Measurements from ENCODE around the gene CCM2L.

CCM2L gene

DNA sequence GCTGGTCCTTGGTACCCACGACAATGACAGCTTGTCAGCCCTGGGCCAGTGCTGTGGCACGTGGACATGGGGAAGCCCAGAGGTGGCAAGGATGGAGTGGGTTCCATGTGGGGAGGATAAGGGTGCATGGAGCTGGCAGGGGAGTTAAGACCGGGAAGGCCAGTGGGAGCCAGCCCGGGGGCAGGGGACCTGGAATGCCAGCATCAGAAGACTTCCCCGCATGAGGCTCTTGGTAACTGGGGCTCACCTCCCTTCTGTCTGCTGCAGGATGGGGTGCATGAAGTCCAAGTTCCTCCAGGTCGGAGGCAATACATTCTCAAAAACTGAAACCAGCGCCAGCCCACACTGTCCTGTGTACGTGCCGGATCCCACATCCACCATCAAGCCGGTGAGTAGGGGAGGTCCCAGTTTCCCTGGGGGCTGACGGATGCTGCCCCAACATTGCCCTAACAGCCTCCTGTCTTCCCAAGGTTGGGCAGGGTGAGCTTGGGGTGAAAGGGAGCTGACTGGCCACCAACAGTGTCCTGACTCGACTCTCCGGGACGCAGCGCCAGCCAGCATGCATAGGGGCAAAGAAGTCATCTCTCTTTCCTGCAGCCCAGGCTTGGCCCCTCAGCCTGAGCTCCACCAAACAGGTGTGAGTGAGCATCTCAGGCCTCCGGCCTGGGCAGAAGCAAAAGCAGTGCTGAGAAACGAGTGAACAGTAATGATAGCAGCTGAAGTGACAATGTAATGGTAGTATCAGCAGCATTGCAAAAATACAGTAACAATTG is 61.3 kb downstream of the CCM2L start:
- no peak overlapping the region for H3K27ac ChIP-seq (ENCODE audit: poor library complexity, severe bottlenecking)
- DNase-seq (ENCODE audit: low spot score) (no peak), ATAC-seq (ENCODE audit: low read depth) (no peak)
- peaks cover 5% of the 10 kb centered on the region for H3K27me3 ChIP-seq (ENCODE audit: insufficient read depth, poor library complexity, severe bottlenecking)
- H3K9me3 ChIP-seq (ENCODE audit: severe bottlenecking): no peaks in the 10 kb centered on the region
- TF ChIP-seq, protein P1, sequence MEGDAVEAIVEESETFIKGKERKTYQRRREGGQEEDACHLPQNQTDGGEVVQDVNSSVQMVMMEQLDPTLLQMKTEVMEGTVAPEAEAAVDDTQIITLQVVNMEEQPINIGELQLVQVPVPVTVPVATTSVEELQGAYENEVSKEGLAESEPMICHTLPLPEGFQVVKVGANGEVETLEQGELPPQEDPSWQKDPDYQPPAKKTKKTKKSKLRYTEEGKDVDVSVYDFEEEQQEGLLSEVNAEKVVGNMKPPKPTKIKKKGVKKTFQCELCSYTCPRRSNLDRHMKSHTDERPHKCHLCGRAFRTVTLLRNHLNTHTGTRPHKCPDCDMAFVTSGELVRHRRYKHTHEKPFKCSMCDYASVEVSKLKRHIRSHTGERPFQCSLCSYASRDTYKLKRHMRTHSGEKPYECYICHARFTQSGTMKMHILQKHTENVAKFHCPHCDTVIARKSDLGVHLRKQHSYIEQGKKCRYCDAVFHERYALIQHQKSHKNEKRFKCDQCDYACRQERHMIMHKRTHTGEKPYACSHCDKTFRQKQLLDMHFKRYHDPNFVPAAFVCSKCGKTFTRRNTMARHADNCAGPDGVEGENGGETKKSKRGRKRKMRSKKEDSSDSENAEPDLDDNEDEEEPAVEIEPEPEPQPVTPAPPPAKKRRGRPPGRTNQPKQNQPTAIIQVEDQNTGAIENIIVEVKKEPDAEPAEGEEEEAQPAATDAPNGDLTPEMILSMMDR (IDR thresholded peaks at IDR 0.05; ENCODE audit: poor library complexity, severe bottlenecking): no peak
- H3K4me1 ChIP-seq (ENCODE audit: insufficient read depth, poor library complexity, severe bottlenecking): no peaks in the 10 kb centered on the region
- no peaks in the 10 kb centered on the region for H3K36me3 ChIP-seq (ENCODE audit: low read depth)
- no peak overlapping the region for H3K4me3 ChIP-seq (ENCODE audit: severe bottlenecking)

DNA sequence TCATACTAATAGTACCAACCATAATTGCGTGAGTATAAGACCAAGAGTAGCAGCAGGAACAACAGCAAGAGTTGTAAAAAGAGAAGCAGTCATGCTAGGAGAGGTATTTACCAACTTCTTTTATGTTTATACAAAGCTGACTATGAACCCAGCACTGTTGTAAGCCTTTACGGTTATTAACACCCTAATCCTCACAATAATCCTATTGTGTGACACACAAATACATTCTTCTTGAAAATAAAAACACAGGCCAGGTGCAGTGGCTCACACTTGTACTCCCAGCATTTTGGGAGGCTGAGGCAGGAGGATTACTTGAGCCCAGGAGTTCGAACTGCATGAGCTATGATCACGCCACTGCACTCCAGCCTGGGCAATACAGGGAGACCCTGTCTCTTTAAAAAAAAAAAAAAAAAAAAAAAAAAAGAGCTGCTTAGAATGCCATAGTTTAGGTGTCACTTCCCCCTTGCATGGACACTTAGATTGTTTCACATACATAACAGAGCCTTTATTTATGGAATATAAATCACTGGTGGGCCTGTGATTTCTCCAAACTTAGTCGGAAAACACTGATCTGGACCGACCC is 62.0 kb downstream of the CCM2L start:
- H3K9me3 ChIP-seq (ENCODE audit: severe bottlenecking): no peaks in the 10 kb centered on the region
- TF ChIP-seq, protein P1 (IDR thresholded peaks at IDR 0.05; ENCODE audit: poor library complexity, severe bottlenecking): no peak
- H3K27ac ChIP-seq (ENCODE audit: poor library complexity, severe bottlenecking): no peak overlapping the region
- no peaks in the 10 kb centered on the region for H3K36me3 ChIP-seq (ENCODE audit: low read depth)
- peaks cover 5% of the 10 kb centered on the region for H3K27me3 ChIP-seq (ENCODE audit: insufficient read depth, poor library complexity, severe bottlenecking)
- no peak for DNase-seq (ENCODE audit: low spot score)
- H3K4me1 ChIP-seq (ENCODE audit: insufficient read depth, poor library complexity, severe bottlenecking): no peaks in the 10 kb centered on the region
- no peak for ATAC-seq (ENCODE audit: low read depth)
- no peak overlapping the region for H3K4me3 ChIP-seq (ENCODE audit: severe bottlenecking)

DNA sequence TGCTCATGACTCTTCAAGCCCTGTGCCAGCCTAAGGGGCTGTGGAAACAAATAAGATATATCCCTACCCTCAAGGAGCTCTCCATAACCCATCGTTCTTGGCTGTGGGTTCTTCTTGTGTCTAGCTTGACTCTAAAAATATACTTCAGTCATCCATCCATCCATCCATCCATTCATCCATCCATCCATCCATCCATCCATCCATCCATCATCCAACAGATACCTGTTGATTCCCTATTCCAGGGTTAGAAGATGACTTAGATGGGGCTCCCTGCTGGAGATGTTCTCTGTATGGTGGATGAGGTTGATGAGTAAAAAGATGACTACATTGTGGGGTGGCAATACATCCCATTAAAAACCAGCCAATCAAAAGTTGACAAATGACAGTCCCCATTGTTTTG is 65.3 kb downstream of the CCM2L start:
- Histone ChIP-seq H3K4me1 (ENCODE audit: insufficient read depth, poor library complexity, severe bottlenecking) (no peaks in the 10 kb centered on the region), H3K4me3 (ENCODE audit: severe bottlenecking) (no peak overlapping the region), H3K27me3 (ENCODE audit: insufficient read depth, poor library complexity, severe bottlenecking) (peaks cover 5% of the 10 kb centered on the region), H3K9me3 (ENCODE audit: severe bottlenecking) (no peaks in the 10 kb centered on the region), H3K36me3 (ENCODE audit: low read depth) (no peaks in the 10 kb centered on the region), H3K27ac (ENCODE audit: poor library complexity, severe bottlenecking) (no peak overlapping the region)
- ATAC-seq (ENCODE audit: low read depth) (no peak), DNase-seq (ENCODE audit: low spot score) (no peak)
- TF ChIP-seq, protein P1 (IDR thresholded peaks at IDR 0.05; ENCODE audit: poor library complexity, severe bottlenecking): no peak

DNA sequence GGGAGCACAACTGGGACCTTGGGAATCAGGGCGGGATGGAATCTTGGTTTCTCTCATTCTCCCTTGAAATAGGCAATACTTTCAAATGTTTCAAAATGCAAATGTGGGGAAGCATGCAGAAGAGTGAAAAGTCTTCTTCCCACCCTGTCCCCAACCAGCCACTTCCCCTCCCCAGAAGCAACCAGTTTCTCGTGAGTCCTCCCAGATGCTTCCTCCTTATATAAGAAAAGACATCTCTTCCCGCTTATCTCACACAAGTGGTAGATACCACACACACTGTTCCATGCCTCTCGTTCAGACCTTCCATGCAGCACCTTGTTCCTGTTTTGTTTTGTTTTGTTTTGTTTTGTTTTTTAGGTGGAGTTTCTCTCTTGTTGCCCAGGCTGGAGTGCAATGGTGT is 67.0 kb downstream of the CCM2L start:
- H3K4me3 ChIP-seq (ENCODE audit: severe bottlenecking): no peak overlapping the region
- no peak overlapping the region for H3K27ac ChIP-seq (ENCODE audit: poor library complexity, severe bottlenecking)
- H3K9me3 ChIP-seq (ENCODE audit: severe bottlenecking): no peaks in the 10 kb centered on the region
- H3K27me3 ChIP-seq (ENCODE audit: insufficient read depth, poor library complexity, severe bottlenecking): peaks cover 9% of the 10 kb centered on the region
- ATAC-seq (ENCODE audit: low read depth) (no peak), DNase-seq (ENCODE audit: low spot score) (no peak)
- TF ChIP-seq, protein P1 (IDR thresholded peaks at IDR 0.05; ENCODE audit: poor library complexity, severe bottlenecking): no peak
- no peaks in the 10 kb centered on the region for H3K36me3 ChIP-seq (ENCODE audit: low read depth)
- H3K4me1 ChIP-seq (ENCODE audit: insufficient read depth, poor library complexity, severe bottlenecking): peaks cover 2% of the 10 kb centered on the region

DNA sequence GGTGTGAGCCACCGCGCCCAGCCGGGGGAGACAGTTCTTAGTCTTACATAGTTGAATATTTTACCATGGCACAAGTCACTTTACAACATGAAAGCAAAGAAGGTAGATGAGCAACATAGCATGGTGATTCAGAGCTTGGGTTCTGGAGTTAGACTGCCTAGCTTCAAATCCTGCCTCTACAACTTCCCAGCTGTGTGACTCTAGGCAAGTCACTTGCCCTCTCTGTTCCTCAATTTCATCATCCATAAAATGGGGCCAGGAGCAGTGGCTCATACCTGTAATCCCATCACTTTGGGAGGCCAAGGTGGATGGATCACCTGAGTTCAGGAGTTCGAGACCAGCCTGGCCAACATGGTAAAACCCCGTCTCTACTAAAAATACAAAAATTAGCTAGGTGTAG is 68.1 kb downstream of the CCM2L start:
- H3K27me3 ChIP-seq (ENCODE audit: insufficient read depth, poor library complexity, severe bottlenecking): peaks cover 19% of the 10 kb centered on the region
- no peak overlapping the region for H3K4me3 ChIP-seq (ENCODE audit: severe bottlenecking)
- H3K9me3 ChIP-seq (ENCODE audit: severe bottlenecking): no peaks in the 10 kb centered on the region
- H3K4me1 ChIP-seq (ENCODE audit: insufficient read depth, poor library complexity, severe bottlenecking): peaks cover 6% of the 10 kb centered on the region
- H3K27ac ChIP-seq (ENCODE audit: poor library complexity, severe bottlenecking): no peak overlapping the region
- DNase-seq (ENCODE audit: low spot score) (no peak), ATAC-seq (ENCODE audit: low read depth) (no peak)
- H3K36me3 ChIP-seq (ENCODE audit: low read depth): no peaks in the 10 kb centered on the region
- TF ChIP-seq, protein P1 (IDR thresholded peaks at IDR 0.05; ENCODE audit: poor library complexity, severe bottlenecking): no peak
